UCSD-AML1 (cell line): Measurements from ENCODE around the gene IRAK2.

Experiments
- DNase-seq: peaks from one replicate; lab custom pipeline; 2025; ENCODE audit not compliant: unreplicated experiment; lab: John Stamatoyannopoulos, UW

Gene IRAK2

GRCh38 chr3:10188804-10189556, 24.3 kb downstream of the IRAK2 start:
- DNase-seq = peak; percentile 65

GRCh38 chr3:10189557-10190354, 25.0 kb downstream of the IRAK2 start:
- DNase-seq = peak; percentile 92

- peak; percentile 42 for DNase-seq
These were observed 28.4 kb downstream of the IRAK2 start for GRCh38 chr3:10192953-10193691.

DNA sequence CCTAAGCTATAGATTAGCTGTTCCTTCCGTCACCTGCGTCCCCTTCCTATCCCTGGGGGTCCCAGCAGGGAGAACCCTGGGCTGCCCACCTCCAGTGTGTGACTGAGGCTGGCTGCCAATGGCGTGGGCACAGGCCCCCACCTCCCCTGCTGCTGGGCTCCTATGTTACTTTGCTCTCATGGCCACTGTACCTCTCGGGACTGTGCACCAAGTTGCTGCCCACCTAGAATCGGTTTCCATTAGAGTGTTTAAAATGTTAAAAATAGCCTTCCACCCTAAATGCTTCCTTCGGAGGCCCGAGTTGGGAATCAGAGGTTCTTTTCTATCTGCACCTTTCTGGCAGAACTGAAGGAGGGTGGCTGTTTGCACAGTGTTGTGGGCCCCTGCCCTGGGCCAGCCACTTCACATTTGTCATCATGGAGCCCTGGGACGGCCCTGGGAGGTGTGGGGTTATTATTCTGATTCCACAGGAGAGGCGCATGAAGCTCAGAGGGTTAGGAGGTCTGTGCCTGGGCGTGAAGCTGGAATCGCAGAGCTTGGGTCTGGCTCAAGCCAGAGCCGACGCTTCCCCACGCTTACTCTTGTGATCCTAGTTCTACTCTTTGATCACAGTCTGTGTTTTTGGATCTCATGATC, 29.1 kb downstream of the IRAK2 start:
- DNase-seq = no peak

- peak; percentile 42 for DNase-seq
These were observed 29.8 kb downstream of the IRAK2 start for GRCh38 chr3:10194328-10195071.

GRCh38 chr3:10195366-10196089, 30.8 kb downstream of the IRAK2 start:
- no peak for DNase-seq

GRCh38 chr3:10196389-10197052, 31.8 kb downstream of the IRAK2 start:
- DNase-seq = peak; percentile 47

DNA sequence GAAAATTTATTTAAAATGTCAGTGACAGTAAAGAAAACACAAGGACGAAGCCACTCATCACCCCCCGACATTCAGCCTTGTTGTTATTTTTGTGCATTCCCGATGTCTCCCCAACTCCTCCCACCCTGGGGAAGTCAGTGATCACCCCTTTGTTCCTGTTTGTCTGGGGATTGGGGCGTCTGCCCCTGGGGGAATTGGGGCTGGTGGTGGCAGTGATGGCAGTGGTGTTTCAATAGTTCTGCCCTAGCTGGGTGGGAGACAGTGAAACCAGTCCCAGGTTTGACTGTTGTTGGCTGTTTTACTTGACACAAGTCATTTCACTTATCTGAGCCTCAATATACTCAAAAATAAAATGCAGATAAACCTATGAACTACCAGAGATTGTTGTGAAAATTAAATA, 33.5 kb downstream of the IRAK2 start:
- DNase-seq = no peak

DNA sequence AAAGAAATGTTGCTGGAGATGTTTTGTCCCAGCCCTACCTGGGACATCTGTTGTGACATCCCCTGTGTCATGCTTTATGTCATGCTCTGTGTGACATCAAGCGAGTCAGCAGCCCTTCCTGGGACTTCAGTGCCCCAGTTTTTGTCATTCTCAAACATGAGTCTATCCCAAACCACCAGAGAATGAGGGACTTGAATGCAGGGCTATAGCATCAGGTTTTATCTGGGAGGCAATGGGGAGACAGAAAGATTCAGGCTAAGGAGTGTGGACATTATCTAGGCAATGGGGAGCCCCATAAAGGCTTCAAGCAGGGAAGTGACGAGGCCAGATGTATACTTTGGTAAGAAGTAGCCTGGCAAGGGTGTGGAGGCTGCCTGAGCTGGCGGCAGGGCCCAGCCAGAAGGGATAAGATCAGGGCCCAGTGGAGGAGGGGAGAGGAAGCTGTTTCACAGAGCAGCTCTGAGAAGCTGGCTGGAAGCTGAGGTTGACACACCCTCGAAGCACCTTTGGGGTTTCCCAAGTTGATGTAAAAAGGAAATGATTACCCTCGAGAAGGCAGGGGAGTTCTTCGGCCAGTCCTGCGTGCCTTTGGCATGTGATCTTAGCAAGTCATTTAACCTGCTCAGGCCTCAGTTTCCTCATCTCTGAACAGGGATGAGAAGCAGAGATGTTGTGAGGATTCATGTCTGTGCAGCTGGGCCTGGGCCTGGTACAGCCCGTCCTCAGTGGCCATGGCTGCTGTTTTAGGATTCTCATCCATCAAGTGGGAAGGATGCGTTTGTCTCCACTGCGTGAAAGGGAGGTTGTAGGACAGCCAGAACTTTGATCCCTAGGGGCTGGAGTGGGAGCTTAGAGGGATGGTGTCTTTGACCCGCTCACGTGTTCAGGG, 34.3 kb downstream of the IRAK2 start:
- DNase-seq = peak; percentile 62

DNA sequence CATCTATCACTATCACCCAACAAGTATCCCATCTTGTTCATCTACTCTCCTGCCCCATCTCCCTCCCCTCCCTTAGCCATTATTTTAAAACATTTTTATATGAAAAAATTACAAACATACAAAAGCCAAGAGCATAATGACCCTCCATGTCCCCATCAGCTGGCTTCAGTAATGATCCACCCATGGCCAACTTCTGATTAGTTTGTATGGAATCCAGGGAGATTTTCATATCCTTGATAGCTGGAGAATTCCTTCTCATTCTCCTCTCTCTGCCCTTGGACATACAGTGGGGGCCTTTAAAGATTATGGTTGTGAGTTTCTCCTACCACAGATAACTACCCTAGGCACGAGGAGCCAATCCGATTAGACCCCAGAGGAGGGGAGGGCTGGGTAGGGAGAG, 40.2 kb downstream of the IRAK2 start:
- DNase-seq = no peak

DNA sequence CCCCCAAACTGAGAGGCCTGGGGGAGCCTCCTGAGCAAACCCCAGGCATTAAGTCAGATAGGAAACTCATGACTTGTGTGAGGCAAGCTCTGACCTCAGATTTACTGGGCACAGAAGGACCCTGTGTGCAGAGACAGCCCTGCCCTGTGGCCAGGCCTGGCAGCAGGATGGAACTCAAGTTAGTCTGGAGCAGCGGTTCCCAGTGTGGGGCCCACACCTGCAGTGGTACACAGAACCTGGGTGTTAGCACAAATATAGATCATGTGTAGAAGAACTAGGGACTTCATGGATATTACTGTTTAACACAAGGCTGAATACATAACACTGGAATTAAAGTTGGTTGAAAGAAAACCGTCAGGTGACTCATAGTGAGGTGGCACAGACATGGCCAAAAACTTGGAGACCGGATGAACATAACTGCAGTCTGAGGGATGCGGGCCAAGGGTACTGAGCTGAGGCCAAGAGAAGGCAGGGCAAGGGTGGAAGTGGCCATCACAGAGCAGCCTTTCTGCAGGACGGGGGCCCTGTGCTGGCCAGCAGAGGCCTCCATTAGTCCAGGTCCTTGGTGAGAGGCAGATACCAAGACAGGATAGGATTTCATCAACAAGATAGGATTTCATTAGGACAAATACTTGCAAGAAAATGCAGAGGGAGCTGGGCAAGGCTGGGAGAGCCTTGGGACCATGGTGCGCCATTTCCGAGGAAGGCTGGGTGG, 40.9 kb downstream of the IRAK2 start:
- DNase-seq = no peak

DNA sequence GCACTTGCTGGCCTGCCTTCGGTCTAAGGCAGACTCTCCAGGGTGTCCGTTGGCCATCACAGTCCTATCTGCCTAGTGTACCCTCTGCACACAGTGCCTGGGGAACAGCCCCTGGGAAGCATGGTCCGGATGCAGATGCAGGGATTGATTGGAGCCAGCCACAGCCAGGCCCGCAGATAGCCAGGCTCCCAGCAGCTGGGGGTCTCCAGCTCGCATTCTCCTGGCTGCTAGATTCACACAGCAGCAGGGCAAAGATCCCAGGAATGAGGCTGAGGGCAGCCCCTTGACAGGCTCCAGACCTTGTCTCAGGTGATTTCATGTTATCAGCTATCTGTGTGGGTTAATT, 41.4 kb downstream of the IRAK2 start:
- no peak for DNase-seq

- DNase-seq = no peak
These were observed 48.6 kb downstream of the IRAK2 start for GRCh38 chr3:10213156-10213792.

GRCh38 chr3:10215578-10216368, 51.1 kb downstream of the IRAK2 start:
- DNase-seq = no peak

GRCh38 chr3:10217359-10217758, 52.6 kb downstream of the IRAK2 start:
- no peak for DNase-seq

GRCh38 chr3:10219737-10220136, 55.0 kb downstream of the IRAK2 start:
- no peak for DNase-seq
